Aorta (tissue), 5 donors: ENCODE data around the gene JPH2. TPM values are rescaled to one million over a fixed set of nuclear protein-coding genes. Genes with fewer than 3 reads are reported as not detected.

Experiments
- ATAC-seq: fragments of 200-7000 bp; cut with Tn5 transposase; one replicate; pipeline ENCODE4 v1.9.1; 2022; ENCODE audit warnings: moderate library complexity; ENCODE audit not compliant: low FRiP score
- DNase-seq, 2 donors: peaks; one replicate each; pipeline ENCODE4 v3.0.0-alpha.2; 2020
- H3K27ac ChIP-seq, 2 donors: one replicate each; pipeline ENCODE4 v1.5.1; 2013; ENCODE audit warnings: low read length in 2 of 2, mild to moderate bottlenecking in 2 of 2, moderate library complexity in 2 of 2, control low read depth in 1 of 2, inconsistent platforms in 1 of 2, low read depth in 1 of 2
- H3K27me3 ChIP-seq, 2 donors: one replicate each; pipeline ENCODE4 v1.6.1; 2013; ENCODE audit warnings: control low read depth in 1 of 2, low read length in 1 of 2, mild to moderate bottlenecking in 1 of 2, moderate library complexity in 1 of 2; ENCODE audit not compliant: insufficient read depth in 2 of 2, control insufficient read depth in 1 of 2
- H3K36me3 ChIP-seq, 2 donors: one replicate each; pipeline ENCODE4 v1.6.1; 2013; ENCODE audit warnings: control low read depth in 1 of 2, low read length in 1 of 2, mild to moderate bottlenecking in 1 of 2; ENCODE audit not compliant: insufficient read depth in 2 of 2, control insufficient read depth in 1 of 2
- H3K4me1 ChIP-seq, 2 donors: one replicate each; pipeline ENCODE4 v1.6.1; 2013; ENCODE audit warnings: low read length in 2 of 2, control low read depth in 1 of 2, mild to moderate bottlenecking in 1 of 2, moderate library complexity in 1 of 2; ENCODE audit not compliant: insufficient read depth in 2 of 2, control insufficient read depth in 1 of 2
- H3K4me3 ChIP-seq, 2 donors: one replicate each; pipeline ENCODE4 v1.5.1; 2013; ENCODE audit warnings: low read length in 2 of 2, control low read depth in 1 of 2, mild to moderate bottlenecking in 1 of 2
- H3K9me3 ChIP-seq: one replicate; pipeline ENCODE4 v1.6.1; 2013; ENCODE audit warnings: mild to moderate bottlenecking, low read length; ENCODE audit not compliant: control insufficient read depth
- WGBS, 2 donors: extraction: QIAGEN DNeasy Blood & Tissue Kit; methylation state at CpG; one replicate each; pipeline ENCODE4 v1.1.7; 2013; 5-methylcytosine and 5-hydroxymethylcytosine counted together
- intact Hi-C, 2 donors: fragments of 100-400 bp; cut with DNase I; formaldehyde crosslinking; loops; one replicate each; pipeline versions ENCODE4 v1.14.2 to v1.15.0; 2022
- polyA plus RNA-seq, 2 donors: library from polyadenylated mRNA; stranded (reverse); fragments of 200-250 nt; gene quantifications; one replicate each; pipeline ENCODE4 v1.2.3, GENCODE V29; 2013
- total RNA-seq, 2 donors: library from RNA; stranded (reverse); fragmentation: NEBNext Ultra II Directional; extraction: Animal tissue kit (Norgen Biotek cat#: 25700); gene quantifications; one replicate each; pipeline ENCODE4 v1.2.1, GENCODE V29; 2021
- donor health status: healthy with polysubstance abuse.
- donor health status: Bipolar disorder and iron deficiency.
- donor health status: DM: no; HTN: no; CAD: no.
- donor health status: DM: no; HTN: no; CAD: no.
- donor health status: DM: yes; HTN: yes; CAD: no.

Gene JPH2
- total and polyA plus RNA-seq, 4 donors: 12.8 to 140 (median 41.4) TPM

DNA sequence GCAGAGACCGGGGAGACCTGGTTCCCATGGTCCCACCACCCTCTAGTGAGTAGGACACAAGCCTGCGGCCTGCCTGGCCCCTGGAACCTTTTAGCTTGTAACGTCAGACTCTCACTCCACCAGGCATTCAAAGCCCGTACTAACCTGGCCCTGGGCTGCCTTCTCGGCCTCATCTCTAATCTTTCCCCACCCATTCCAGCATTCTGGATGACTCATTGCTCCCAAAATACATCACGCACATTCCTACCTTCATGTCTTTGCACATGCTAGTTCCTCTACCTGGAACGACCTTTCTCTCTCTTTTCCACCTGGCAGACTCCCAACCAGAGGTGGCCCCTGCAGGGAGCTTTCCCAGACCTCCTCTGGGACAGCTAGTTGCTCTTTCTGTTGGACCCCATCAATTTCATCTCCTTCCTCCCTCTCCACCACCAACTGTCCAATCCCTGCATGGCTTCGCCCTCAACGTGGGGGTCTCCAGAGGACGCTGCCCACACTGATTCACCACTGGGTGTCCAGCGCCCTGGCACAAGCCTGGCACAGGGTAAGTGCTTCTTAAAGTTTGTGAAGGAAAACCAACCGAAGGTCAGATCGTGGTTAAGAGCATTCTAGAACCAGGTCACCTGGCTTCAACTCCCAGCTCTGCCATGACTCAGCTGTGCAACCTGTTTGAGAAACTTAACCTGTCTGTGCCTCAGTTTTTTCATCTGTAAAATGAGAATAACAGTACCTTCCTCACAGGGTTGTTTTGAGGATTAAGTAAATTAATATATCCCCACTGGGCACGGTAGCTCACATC lies 35.2 kb downstream of the JPH2 start:
- intact Hi-C loops: loop anchor here in 1 of 2 donors (5.0 to 10.0 kb wide), 2 partner anchors 35 to 443 kb away; partner anchors contain the start of gene JPH2
- no peaks in the 10 kb centered on the region for H3K27me3 ChIP-seq
- no peaks in the 10 kb centered on the region for H3K36me3 ChIP-seq
- 37 to 41% methylated on average over 14 of the region's 14 CpGs for WGBS, 2 donors
- DNase-seq (peak in 1 of 2 donors; percentile 72), ATAC-seq (peak; percentile 36)
- no peak overlapping the region for H3K4me3 ChIP-seq
- H3K4me1 ChIP-seq: peaks cover 0 to 3% of the 10 kb centered on the region in 2 donors
- peak overlapping the region; percentile 95 to 98 for H3K27ac ChIP-seq
- no peaks in the 10 kb centered on the region for H3K9me3 ChIP-seq

DNA sequence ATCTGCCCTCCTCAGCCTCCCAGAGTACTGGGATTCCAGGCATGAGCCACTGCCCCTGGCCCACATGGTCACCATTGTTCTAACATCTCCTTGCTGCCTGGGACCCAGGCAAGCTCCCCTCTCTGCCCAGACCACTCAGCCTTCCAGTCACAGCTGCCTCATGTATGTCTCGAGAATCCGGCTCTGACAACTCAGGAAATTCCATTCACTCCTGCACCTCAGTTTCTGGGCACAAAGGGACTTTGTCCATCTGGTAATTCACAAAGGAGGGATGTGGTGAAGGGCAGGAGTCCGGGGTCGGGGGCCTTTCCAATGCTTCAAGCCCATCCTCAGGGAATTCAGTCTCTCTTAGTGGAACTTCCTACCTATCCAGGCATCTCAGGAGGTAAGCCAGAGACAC lies 40.7 kb downstream of the JPH2 start:
- peak overlapping the region; percentile 68 to 77 for H3K27ac ChIP-seq
- intact Hi-C loops: no loop called here
- no peaks in the 10 kb centered on the region for H3K36me3 ChIP-seq
- ATAC-seq: no peak
- no peaks in the 10 kb centered on the region for H3K27me3 ChIP-seq
- H3K4me1 ChIP-seq: peaks cover 3 to 10% of the 10 kb centered on the region in 2 donors
- H3K9me3 ChIP-seq: no peaks in the 10 kb centered on the region
- no peak for DNase-seq
- H3K4me3 ChIP-seq: no peak overlapping the region
- WGBS, 2 donors: 40 to 54% methylated on average over 4 of the region's 4 CpGs

DNA sequence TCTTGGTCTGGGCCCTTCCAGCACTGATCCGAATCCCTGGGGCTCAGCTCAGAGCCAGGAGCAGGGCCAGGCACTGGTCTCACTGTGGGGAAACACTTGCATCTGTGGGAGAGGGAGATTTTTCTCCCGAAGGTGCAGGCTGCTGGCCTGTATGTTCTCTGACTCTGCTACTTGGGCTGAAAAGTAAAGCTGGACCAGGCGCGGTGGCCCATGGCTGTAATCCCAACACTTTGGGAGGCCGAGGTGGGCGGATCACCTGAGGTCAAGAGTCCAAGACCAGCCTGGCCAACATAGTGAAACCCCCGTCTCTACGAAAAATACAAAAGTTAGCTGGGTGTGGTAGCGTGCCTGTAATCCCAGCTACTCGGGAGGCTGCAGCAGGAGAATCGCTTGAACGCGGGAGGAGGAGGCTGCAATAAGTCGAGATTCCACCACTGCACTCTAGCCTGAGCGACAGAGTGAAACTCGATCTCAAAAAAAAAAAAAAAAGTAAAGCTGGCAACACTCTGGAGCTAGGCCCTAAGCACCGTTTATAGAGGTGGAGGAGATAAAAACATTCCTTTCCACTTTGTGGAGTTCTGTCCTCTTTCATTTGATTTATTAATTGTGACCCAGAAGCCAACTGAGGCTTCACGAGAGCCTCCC lies 41.7 kb downstream of the JPH2 start:
- intact Hi-C loops: loop anchor here in 1 of 2 donors (2.0 kb wide), 1 partner anchor 42 kb away; the partner anchor contains the start of gene JPH2
- Histone ChIP-seq H3K4me3 (no peak overlapping the region), H3K36me3 (no peaks in the 10 kb centered on the region), H3K4me1 (peaks cover 3 to 10% of the 10 kb centered on the region in 2 donors), H3K9me3 (no peaks in the 10 kb centered on the region), H3K27me3 (no peaks in the 10 kb centered on the region), H3K27ac (peak overlapping the region; percentile 71 to 83)
- no peak for DNase-seq
- no peak for ATAC-seq
- 16 to 22% methylated on average over 18 of the region's 18 CpGs for WGBS, 2 donors

GRCh38 chr20:44143936-44144335 lies 43.1 kb downstream of the JPH2 start:
- no peak overlapping the region for H3K4me3 ChIP-seq
- 18 to 23% methylated on average over 10 of the region's 10 CpGs for WGBS, 2 donors
- peak overlapping the region; percentile 71 to 85 for H3K27ac ChIP-seq
- H3K36me3 ChIP-seq: no peaks in the 10 kb centered on the region
- H3K27me3 ChIP-seq: no peaks in the 10 kb centered on the region
- peak; percentile 31 for ATAC-seq
- intact Hi-C loops: loop anchor here in 1 of 2 donors (2.0 kb wide), 1 partner anchor 43 kb away; the partner anchor contains the start of gene JPH2
- no peaks in the 10 kb centered on the region for H3K9me3 ChIP-seq
- no peak for DNase-seq
- H3K4me1 ChIP-seq: peaks cover 3 to 10% of the 10 kb centered on the region in 2 donors

DNA sequence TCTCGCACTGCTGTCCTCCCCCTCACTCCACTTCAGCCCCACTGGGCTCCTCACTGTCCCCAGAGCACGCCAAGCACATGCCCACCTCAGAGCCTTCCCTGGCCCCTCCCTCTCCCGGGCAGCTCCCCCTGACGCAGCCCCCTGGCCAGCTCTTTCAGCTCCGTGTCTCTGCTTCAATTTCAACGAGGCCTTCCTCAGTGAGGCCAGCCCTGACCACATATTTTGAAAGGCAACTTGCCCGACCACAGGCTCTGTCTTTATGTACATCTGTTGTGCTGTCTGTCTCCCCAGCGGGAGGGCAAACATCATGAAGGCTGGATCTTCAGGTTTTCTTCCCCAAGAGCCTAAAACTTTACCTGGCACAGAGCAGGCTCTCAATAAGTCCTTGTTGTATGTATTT lies 44.6 kb downstream of the JPH2 start:
- no peak for ATAC-seq
- H3K4me1 ChIP-seq: peaks cover 3 to 10% of the 10 kb centered on the region in 2 donors

DNA sequence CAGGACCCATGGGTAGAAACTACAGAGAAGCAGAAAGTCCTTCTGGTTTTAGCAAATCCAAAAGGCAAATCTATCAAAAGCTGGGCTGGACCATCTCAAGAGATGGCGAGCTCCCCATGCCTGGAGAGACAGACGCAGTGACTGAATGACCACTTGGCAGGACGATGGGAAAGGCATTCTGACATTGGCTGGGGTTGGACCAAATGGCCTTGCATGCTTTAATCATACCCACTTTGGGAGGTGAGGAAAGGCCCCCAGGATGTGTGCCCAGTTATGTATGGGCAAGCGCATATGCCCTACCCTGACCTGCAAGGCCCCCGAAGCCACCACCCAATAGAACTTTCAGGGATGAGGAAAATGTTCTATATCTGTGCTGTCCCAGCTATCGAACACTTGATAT lies 45.1 kb downstream of the JPH2 start:
- Histone ChIP-seq H3K36me3 (no peaks in the 10 kb centered on the region), H3K27ac (peak overlapping the region; percentile 37 to 85), H3K9me3 (no peaks in the 10 kb centered on the region), H3K4me1 (peaks cover 3 to 10% of the 10 kb centered on the region in 2 donors), H3K27me3 (no peaks in the 10 kb centered on the region), H3K4me3 (no peak overlapping the region)
- 32 to 42% methylated on average over 6 of the region's 6 CpGs for WGBS, 2 donors
- intact Hi-C loops: no loop called here
- ATAC-seq (no peak), DNase-seq (no peak)

More for the DNA sequence above, 44.6 kb downstream of the JPH2 start:
- 7 to 13% methylated on average over 8 of the region's 8 CpGs for WGBS, 2 donors
- H3K27me3 ChIP-seq: no peaks in the 10 kb centered on the region
- DNase-seq: no peak
- H3K4me3 ChIP-seq: no peak overlapping the region
- intact Hi-C loops: no loop called here
- H3K36me3 ChIP-seq: no peaks in the 10 kb centered on the region
- no peaks in the 10 kb centered on the region for H3K9me3 ChIP-seq
- peak overlapping the region; percentile 37 to 85 for H3K27ac ChIP-seq

- DNase-seq (peak; percentile 23 to 71), ATAC-seq (peak; percentile 23)
- intact Hi-C loops: loop anchor here in 1 of 2 donors (5.0 kb wide), 1 partner anchor 48 kb away; the partner anchor contains the start of gene JPH2
- peaks cover 3% of the 10 kb centered on the region in 2 donors for H3K4me1 ChIP-seq
- H3K27ac ChIP-seq: peak overlapping the region; percentile 80 to 97
- H3K27me3 ChIP-seq: no peaks in the 10 kb centered on the region
- no peak overlapping the region for H3K4me3 ChIP-seq
- H3K9me3 ChIP-seq: no peaks in the 10 kb centered on the region
- H3K36me3 ChIP-seq: no peaks in the 10 kb centered on the region
- WGBS, 2 donors: 24 to 31% methylated on average over 10 of the region's 10 CpGs
These were observed 48.1 kb downstream of the JPH2 start for GRCh38 chr20:44138867-44139266.

GRCh38 chr20:44137266-44137801 lies 49.7 kb downstream of the JPH2 start:
- H3K27me3 ChIP-seq: no peaks in the 10 kb centered on the region
- peak; percentile 66 to 86 for DNase-seq
- WGBS, 2 donors: 13 to 16% methylated on average over 15 of the region's 15 CpGs
- no peaks in the 10 kb centered on the region for H3K9me3 ChIP-seq
- intact Hi-C loops: loop anchor here in 1 of 2 donors (5.0 kb wide), 1 partner anchor 50 kb away; the partner anchor contains the start of gene JPH2
- H3K4me1 ChIP-seq: peaks cover 3% of the 10 kb centered on the region in 2 donors
- H3K36me3 ChIP-seq: no peaks in the 10 kb centered on the region
- H3K27ac ChIP-seq: peak overlapping the region; percentile 84 to 97
- peak; percentile 65 for ATAC-seq
- H3K4me3 ChIP-seq: no peak overlapping the region
